A549 treated with DMSO at 1 μM for 4 hours (cell line): ENCODE results near the gene CRABP1. TPM values are rescaled to one million over a fixed set of nuclear protein-coding genes. Genes with fewer than 3 reads are reported as not detected.

Experiments
- total RNA-seq: library from RNA; stranded (reverse); fragments of 200-300 nt; extraction: Qiagen RNA extraction; gene quantifications from 5 replicates; pipeline ENCODE4 v1.2.3, GENCODE V29; 2022; ENCODE audit warnings: low read depth

The CRABP1 gene
- 1.0 to 2.0 TPM (median 1.6 TPM) in 5 replicates for total RNA-seq

DNA sequence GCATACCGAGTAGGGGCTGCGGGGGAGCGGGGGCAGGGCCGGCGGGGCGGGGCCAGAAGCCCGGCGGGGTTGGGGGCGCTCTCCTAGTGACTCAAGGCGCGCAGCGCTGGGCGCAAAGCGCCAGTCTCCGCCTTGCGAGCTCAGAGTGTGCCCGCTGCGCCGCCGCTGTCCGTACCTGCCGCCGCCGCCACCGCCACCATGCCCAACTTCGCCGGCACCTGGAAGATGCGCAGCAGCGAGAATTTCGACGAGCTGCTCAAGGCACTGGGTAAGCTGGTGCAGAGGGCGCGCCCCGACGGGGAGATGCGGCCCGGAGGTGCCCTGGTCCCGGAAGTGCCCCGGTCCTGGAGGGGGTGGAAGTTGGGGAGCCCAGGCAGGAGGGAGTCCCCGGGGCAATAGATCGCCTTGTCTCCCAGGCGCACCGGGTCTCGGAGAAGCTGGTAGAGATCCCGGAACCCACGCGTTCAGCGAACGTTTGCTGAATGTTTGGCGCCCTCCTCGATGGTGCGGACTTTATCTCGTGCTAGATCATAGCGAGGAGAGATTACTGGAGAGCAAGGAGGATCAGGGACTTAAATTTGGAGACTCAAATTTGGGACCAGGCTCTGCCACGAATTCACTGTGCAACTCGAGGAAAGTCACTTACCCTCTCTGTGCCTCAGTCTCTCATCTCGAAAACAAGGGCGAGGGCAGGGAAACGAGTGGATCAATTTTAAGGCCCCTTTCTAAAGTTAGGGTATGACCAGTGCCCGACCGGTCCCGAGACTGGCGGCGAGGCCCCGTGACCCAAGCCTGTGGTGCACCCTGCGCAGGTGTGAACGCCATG is at the start of gene CRABP1:
TSS of gene CRABP1 (plus strand) at position 123 of the 826 bp plus-strand sequence. CDS start at position 199, 76 bp downstream.

DNA sequence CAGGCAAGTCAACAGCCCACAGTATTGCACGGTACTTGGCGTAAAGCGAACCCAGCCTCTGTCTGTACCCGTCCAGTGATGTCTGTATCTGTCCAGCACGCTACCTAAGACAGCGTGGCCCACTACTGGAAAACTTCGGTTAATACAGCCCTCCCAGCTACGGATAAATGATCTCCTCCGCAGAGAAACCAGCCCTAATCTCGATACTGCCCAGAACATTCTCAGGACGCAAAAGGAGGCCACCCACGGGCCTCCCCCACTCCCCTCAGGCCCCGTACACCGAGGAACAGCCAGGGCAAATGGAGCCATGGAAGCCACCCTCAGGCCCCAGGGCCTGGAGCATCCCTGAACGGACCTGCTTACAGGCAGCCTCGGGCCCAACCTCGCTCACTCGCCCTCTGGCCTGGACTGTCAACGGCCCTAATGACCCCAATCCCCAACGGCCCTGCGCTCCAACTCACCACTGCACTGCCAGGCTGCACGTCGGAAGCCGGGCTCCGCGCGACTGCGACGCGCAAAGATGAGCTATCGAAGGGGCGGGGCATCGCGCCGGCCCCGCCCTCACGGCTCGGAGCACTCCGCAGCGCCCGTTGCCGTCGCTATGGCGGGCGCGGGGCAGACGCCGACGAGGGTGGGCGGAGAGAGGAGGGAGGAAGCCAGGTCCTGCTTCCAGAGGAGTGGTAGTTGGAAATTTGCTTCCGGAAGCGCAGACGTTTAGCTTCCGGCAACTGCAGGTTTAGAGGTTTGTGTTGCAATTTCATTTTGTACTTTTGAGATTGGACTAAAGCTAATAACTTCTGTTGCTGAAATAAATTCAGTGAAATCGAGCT is 40.8 kb upstream of the CRABP1 start, which contains the start of gene SKIC8:
TSS of gene SKIC8 (minus strand) at position 509 of the 830 bp plus-strand sequence. CDS start 3,923 bp downstream, outside the sequence.

Other genes starting within 250 kb of the CRABP1 start
- not detected in 5 replicates for gene SH2D7, start 247.8 kb upstream of the CRABP1 start, total RNA-seq
- gene CIB2, start 208.9 kb upstream of the CRABP1 start, total RNA-seq, result 24.8 to 32.3 TPM (median 28.4 TPM) in 5 replicates
- 73.5 to 88.1 TPM (median 88.0 TPM) in 5 replicates for gene IDH3A, start 191.0 kb upstream of the CRABP1 start, total RNA-seq
- 0.20 to 0.48 TPM (median 0.38 TPM) in 5 replicates for gene ACSBG1, start 105.8 kb upstream of the CRABP1 start, total RNA-seq
- 0.12 TPM in 1 of 5 replicates, not detected in the others for gene DNAJA4, start 75.8 kb upstream of the CRABP1 start, total RNA-seq
- gene SKIC8, start 40.7 kb upstream of the CRABP1 start, total RNA-seq, result 85.3 to 113 TPM (median 85.9 TPM) in 5 replicates
- 42.4 to 54.9 TPM (median 46.1 TPM) in 5 replicates for gene IREB2, start 97.9 kb downstream of the CRABP1 start, total RNA-seq
- 5.2 to 7.3 TPM (median 6.6 TPM) in 5 replicates for gene HYKK, start 167.2 kb downstream of the CRABP1 start, total RNA-seq
- 384 to 489 TPM (median 403 TPM) in 5 replicates for gene PSMA4, start 200.1 kb downstream of the CRABP1 start, total RNA-seq
- 27.3 to 42.2 TPM (median 34.6 TPM) in 5 replicates for gene CHRNA5, start 225.2 kb downstream of the CRABP1 start, total RNA-seq